ENCODE measurements around the gene MYB.

DNA sequence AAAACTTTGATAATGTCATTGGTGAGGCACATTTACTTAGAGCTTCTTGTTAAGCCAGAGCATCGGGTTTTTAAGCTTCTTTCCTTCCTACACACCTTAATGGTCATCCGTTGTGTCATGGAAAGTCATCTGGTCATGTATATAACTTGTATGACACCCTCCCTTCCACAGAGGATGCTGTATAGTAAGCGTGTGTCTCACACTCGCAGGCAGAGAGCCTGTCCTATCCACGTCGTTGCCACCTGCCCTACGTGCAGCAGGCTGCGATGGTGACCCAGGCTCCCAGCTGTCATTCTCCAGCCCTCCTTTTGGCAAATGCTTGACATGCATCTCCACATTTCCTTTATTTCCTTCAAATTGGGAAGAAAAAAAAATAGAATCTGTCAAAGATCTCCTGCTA, 85.6 kb downstream of the MYB start:
- TF ChIP-seq, protein P1, sequence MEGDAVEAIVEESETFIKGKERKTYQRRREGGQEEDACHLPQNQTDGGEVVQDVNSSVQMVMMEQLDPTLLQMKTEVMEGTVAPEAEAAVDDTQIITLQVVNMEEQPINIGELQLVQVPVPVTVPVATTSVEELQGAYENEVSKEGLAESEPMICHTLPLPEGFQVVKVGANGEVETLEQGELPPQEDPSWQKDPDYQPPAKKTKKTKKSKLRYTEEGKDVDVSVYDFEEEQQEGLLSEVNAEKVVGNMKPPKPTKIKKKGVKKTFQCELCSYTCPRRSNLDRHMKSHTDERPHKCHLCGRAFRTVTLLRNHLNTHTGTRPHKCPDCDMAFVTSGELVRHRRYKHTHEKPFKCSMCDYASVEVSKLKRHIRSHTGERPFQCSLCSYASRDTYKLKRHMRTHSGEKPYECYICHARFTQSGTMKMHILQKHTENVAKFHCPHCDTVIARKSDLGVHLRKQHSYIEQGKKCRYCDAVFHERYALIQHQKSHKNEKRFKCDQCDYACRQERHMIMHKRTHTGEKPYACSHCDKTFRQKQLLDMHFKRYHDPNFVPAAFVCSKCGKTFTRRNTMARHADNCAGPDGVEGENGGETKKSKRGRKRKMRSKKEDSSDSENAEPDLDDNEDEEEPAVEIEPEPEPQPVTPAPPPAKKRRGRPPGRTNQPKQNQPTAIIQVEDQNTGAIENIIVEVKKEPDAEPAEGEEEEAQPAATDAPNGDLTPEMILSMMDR (conservative IDR thresholded peaks at IDR 0.05; ENCODE audit: low read length) = no peak
- no peak for TF ChIP-seq EZH2phosphoT487 (IDR thresholded peaks at IDR 0.05; ENCODE audit: borderline replicate concordance, low read depth, low read length)

Data from OCI-LY7 (cell line).